BLaER1 treated with 17β-estradiol and CSF1 and Interleukin-3, amounts not matched to agents 10 nM and 100 nM (cell line): Measurements from ENCODE around the gene P3H1.
A peak's percentile ranks its signal among the peaks of the same experiment; 100 is the strongest.
"Not testable (repeated sequence)": the region's sequence is repeated elsewhere in the genome, so short reads cannot be mapped to it uniquely, and the experiment has no call there.

ENCODE experiments used
- H3K27ac ChIP-seq, 11 experiments: shearing (Covaris generic); formaldehyde crosslinking; 2 replicates each; pipeline ENCODE4 v1.8.1; 2022
- H3K27me3 ChIP-seq, 11 experiments: shearing (Covaris generic); formaldehyde crosslinking; 2 replicates each; pipeline ENCODE4 v1.8.1; 2022
- H3K36me3 ChIP-seq, 11 experiments: shearing (Covaris generic); formaldehyde crosslinking; 2 replicates each; pipeline ENCODE4 v1.8.1; 2022
- H3K4me1 ChIP-seq, 10 experiments: shearing (Covaris generic); formaldehyde crosslinking; 2 replicates each; pipeline ENCODE4 v1.8.1; 2022
- H3K4me2 ChIP-seq, 11 experiments: shearing (Covaris generic); formaldehyde crosslinking; 2 replicates each; pipeline ENCODE4 v1.8.1; 2022
- H3K4me3 ChIP-seq, 10 experiments: shearing (Covaris generic); formaldehyde crosslinking; 2 replicates each; pipeline ENCODE4 v1.8.1; 2022
- H3K9ac ChIP-seq, 11 experiments: shearing (Covaris generic); formaldehyde crosslinking; 2 replicates each; pipeline ENCODE4 v1.8.1; 2022
- H3K9me3 ChIP-seq, 11 experiments: shearing (Covaris generic); formaldehyde crosslinking; replicated peaks in 1 of 11; 2 replicates each; pipeline ENCODE4 v1.8.1; 2022
- H4K20me1 ChIP-seq, 11 experiments: shearing (Covaris generic); formaldehyde crosslinking; 2 replicates each; pipeline ENCODE4 v1.8.1; 2022
- Cebpa-rat ChIP-seq, 11 experiments: shearing (Covaris generic); IDR thresholded peaks; 2 replicates each; pipeline ENCODE4 v1.8.1; 2022

Gene P3H1

GRCh38 chr1:42766741-42767509 is at the start of gene P3H1, which contains the start of gene C1orf50:
TSS of gene P3H1 (minus strand) at chr1:42767028. CDS start at chr1:42766971, 57 bp downstream.
TSS of gene C1orf50 (plus strand) at chr1:42767249. CDS start at chr1:42767312, 63 bp downstream.
- peaks cover 47 to 54% (median 52%) of the 10 kb centered on the region in 10 experiments for H3K4me1 ChIP-seq
- TF ChIP-seq Cebpa-rat (IDR thresholded peaks at IDR 0.05), result no peak

GRCh38 chr1:42815941-42816584 is 49.2 kb upstream of the P3H1 start:
- Histone ChIP-seq H3K9ac (peak overlapping the region; percentile 94 to 99 (median 98)), H4K20me1 (peaks cover 0 to 11% (median 0%) of the 10 kb centered on the region in 11 experiments; a peak in 2 of 22 replicates), H3K36me3 (peaks cover 0 to 22% (median 16%) of the 10 kb centered on the region in 11 experiments; a peak in 13 of 22 replicates), H3K27ac (peak overlapping the region in 10 of 11 experiments; percentile 96 to 100 (median 98); a peak in 21 of 22 replicates), H3K4me3 (peak overlapping the region; percentile 62 to 80 (median 71)), H3K4me2 (peak overlapping the region; percentile 81 to 98 (median 95)), H3K4me1 (peaks cover 18 to 28% (median 20%) of the 10 kb centered on the region in 10 experiments), H3K9me3 (no peaks in the 10 kb centered on the region), H3K27me3 (no peaks in the 10 kb centered on the region)
- TF ChIP-seq Cebpa-rat (IDR thresholded peaks at IDR 0.05), result no peak

More at GRCh38 chr1:42766741-42767509, at the start of gene P3H1, which contains the start of gene C1orf50:
- H3K4me2 ChIP-seq, result peak within 1 kb of the TSS; percentile 89 to 95 (median 93)
- peaks cover 7 to 56% (median 31%) of the 10 kb centered on the region in 11 experiments; a peak in 19 of 22 replicates for H4K20me1 ChIP-seq
- peaks cover 7 to 49% (median 31%) of the 10 kb centered on the region in 11 experiments; a peak in 20 of 22 replicates for H3K36me3 ChIP-seq
- H3K4me3 ChIP-seq, result peak within 1 kb of the TSS; percentile 87 to 99 (median 96)
- H3K27me3 ChIP-seq, result no peaks in the 10 kb centered on the region
- peak within 1 kb of the TSS; percentile 81 to 91 (median 87) for H3K27ac ChIP-seq
- H3K9me3 ChIP-seq, result no peaks in the 10 kb centered on the region
- peak within 1 kb of the TSS; percentile 90 to 96 (median 93) for H3K9ac ChIP-seq

- not testable (repeated sequence) for H3K9me3 ChIP-seq, H3K9ac ChIP-seq
- H4K20me1 ChIP-seq, result peaks cover 0 to 11% (median 0%) of the 10 kb centered on the region in 11 experiments; a peak in 3 of 22 replicates
Observed at GRCh38 chr1:42814815-42815214, 48.0 kb upstream of the P3H1 start.

GRCh38 chr1:42807056-42807668 is 40.3 kb upstream of the P3H1 start:
- Histone ChIP-seq H3K9me3 (peaks cover 18 to 25% (median 22%) of the 10 kb centered on the region in 11 experiments), H4K20me1 (peaks cover 0 to 4% (median 0%) of the 10 kb centered on the region in 11 experiments; a peak in 1 of 22 replicates), H3K4me1 (peaks cover 0 to 10% (median 0%) of the 10 kb centered on the region in 10 experiments; a peak in 6 of 20 replicates), H3K4me2 (peak overlapping the region in 1 of 11 experiments; percentile 13; a peak in 2 of 22 replicates), H3K27ac (no peak overlapping the region), H3K36me3 (peaks cover 23 to 53% (median 43%) of the 10 kb centered on the region in 11 experiments), H3K9ac (no peak overlapping the region), H3K27me3 (no peaks in the 10 kb centered on the region), H3K4me3 (no peak overlapping the region)
- no peak for TF ChIP-seq Cebpa-rat (IDR thresholded peaks at IDR 0.05)

More at GRCh38 chr1:42814815-42815214, 48.0 kb upstream of the P3H1 start:
- not testable (repeated sequence) for H3K4me2 ChIP-seq, H3K27me3 ChIP-seq, H3K4me3 ChIP-seq, H3K27ac ChIP-seq
- H3K36me3 ChIP-seq, result peaks cover 0 to 24% (median 20%) of the 10 kb centered on the region in 11 experiments; a peak in 13 of 22 replicates
- H3K4me1 ChIP-seq, result peaks cover 18 to 25% (median 20%) of the 10 kb centered on the region in 10 experiments

- Histone ChIP-seq H3K4me3 (no peak overlapping the region), H3K9ac (no peak overlapping the region), H4K20me1 (peaks cover 0 to 4% (median 0%) of the 10 kb centered on the region in 11 experiments; a peak in 1 of 22 replicates), H3K9me3 (peaks cover 18 to 25% (median 22%) of the 10 kb centered on the region in 11 experiments), H3K27ac (no peak overlapping the region), H3K4me1 (peaks cover 0 to 10% (median 0%) of the 10 kb centered on the region in 10 experiments; a peak in 6 of 20 replicates), H3K36me3 (peaks cover 23 to 53% (median 42%) of the 10 kb centered on the region in 11 experiments), H3K27me3 (no peaks in the 10 kb centered on the region), H3K4me2 (no peak overlapping the region)
- no peak for TF ChIP-seq Cebpa-rat (IDR thresholded peaks at IDR 0.05)
Observed at GRCh38 chr1:42806593-42806992, 39.8 kb upstream of the P3H1 start.

- Histone ChIP-seq H4K20me1 (peaks cover 0 to 4% (median 0%) of the 10 kb centered on the region in 11 experiments; a peak in 1 of 22 replicates), H3K4me2 (no peak overlapping the region), H3K4me1 (peaks cover 0 to 10% (median 0%) of the 10 kb centered on the region in 10 experiments; a peak in 6 of 20 replicates), H3K27me3 (no peaks in the 10 kb centered on the region), H3K27ac (no peak overlapping the region), H3K9me3 (peaks cover 18 to 25% (median 22%) of the 10 kb centered on the region in 11 experiments), H3K4me3 (no peak overlapping the region), H3K36me3 (peaks cover 23 to 49% (median 40%) of the 10 kb centered on the region in 11 experiments), H3K9ac (no peak overlapping the region)
- no peak for TF ChIP-seq Cebpa-rat (IDR thresholded peaks at IDR 0.05)
Observed at GRCh38 chr1:42806171-42806570, 39.3 kb upstream of the P3H1 start.

- peaks cover 18 to 25% (median 22%) of the 10 kb centered on the region in 11 experiments for H3K9me3 ChIP-seq
- H3K9ac ChIP-seq, result no peak overlapping the region
- H3K4me3 ChIP-seq, result no peak overlapping the region
- H3K4me2 ChIP-seq, result no peak overlapping the region
- H3K4me1 ChIP-seq, result peaks cover 0 to 8% (median 3%) of the 10 kb centered on the region in 10 experiments; a peak in 9 of 20 replicates
- TF ChIP-seq Cebpa-rat (IDR thresholded peaks at IDR 0.05), result no peak
- no peaks in the 10 kb centered on the region for H4K20me1 ChIP-seq
- no peaks in the 10 kb centered on the region for H3K27me3 ChIP-seq
- no peak overlapping the region for H3K27ac ChIP-seq
- H3K36me3 ChIP-seq, result peaks cover 23 to 35% (median 26%) of the 10 kb centered on the region in 11 experiments
Observed at GRCh38 chr1:42801832-42802473, 35.1 kb upstream of the P3H1 start.

- H3K4me1 ChIP-seq, result peaks cover 0 to 8% (median 3%) of the 10 kb centered on the region in 10 experiments; a peak in 9 of 20 replicates
- no peaks in the 10 kb centered on the region for H3K9me3 ChIP-seq
- no peak overlapping the region for H3K9ac ChIP-seq
- H4K20me1 ChIP-seq, result no peaks in the 10 kb centered on the region
- no peak overlapping the region for H3K27ac ChIP-seq
- H3K4me3 ChIP-seq, result no peak overlapping the region
- H3K36me3 ChIP-seq, result no peaks in the 10 kb centered on the region
- TF ChIP-seq Cebpa-rat (IDR thresholded peaks at IDR 0.05), result no peak
- H3K27me3 ChIP-seq, result no peaks in the 10 kb centered on the region
- H3K4me2 ChIP-seq, result no peak overlapping the region
Observed at GRCh38 chr1:42797979-42798378, 31.2 kb upstream of the P3H1 start.
